Measurements from ENCODE around the gene STEAP3.

The STEAP3 gene

GRCh38 chr2:119223521-119224390, at the start of gene STEAP3:
Gene STEAP3 (plus strand): TSS chr2:119223834. CDS start chr2:119231013, 7,179 bp downstream.
- peak; percentile 85 for DNase-seq (ENCODE audit: low spot score)

- DNase-seq (ENCODE audit: low spot score): peak; percentile 46
These were observed 49.2 kb upstream of the STEAP3 start for GRCh38 chr2:119174216-119174992.

- no peak for DNase-seq (ENCODE audit: low spot score)
These were observed 48.7 kb upstream of the STEAP3 start for GRCh38 chr2:119174993-119175347.

- no peak for DNase-seq (ENCODE audit: low spot score)
These were observed 48.1 kb upstream of the STEAP3 start for GRCh38 chr2:119175517-119175916.

- no peak for DNase-seq (ENCODE audit: low spot score)
These were observed 46.3 kb upstream of the STEAP3 start for GRCh38 chr2:119177171-119177837.

- no peak for DNase-seq (ENCODE audit: low spot score)
These were observed 45.8 kb upstream of the STEAP3 start for GRCh38 chr2:119177838-119178190.

GRCh38 chr2:119178776-119179175, 44.9 kb upstream of the STEAP3 start:
- no peak for DNase-seq (ENCODE audit: low spot score)

- peak; percentile 32 for DNase-seq (ENCODE audit: low spot score)
These were observed 44.4 kb upstream of the STEAP3 start for GRCh38 chr2:119179202-119179601.

- no peak for DNase-seq (ENCODE audit: low spot score)
These were observed 43.6 kb upstream of the STEAP3 start for GRCh38 chr2:119179991-119180390.

GRCh38 chr2:119180892-119181291, 42.7 kb upstream of the STEAP3 start:
- DNase-seq (ENCODE audit: low spot score): no peak

- DNase-seq (ENCODE audit: low spot score): no peak
These were observed 42.2 kb upstream of the STEAP3 start for GRCh38 chr2:119181391-119181790.

- no peak for DNase-seq (ENCODE audit: low spot score)
These were observed 41.7 kb upstream of the STEAP3 start for GRCh38 chr2:119181791-119182445.

- no peak for DNase-seq (ENCODE audit: low spot score)
These were observed 39.1 kb upstream of the STEAP3 start for GRCh38 chr2:119184512-119184911.

GRCh38 chr2:119190321-119191111, 33.1 kb upstream of the STEAP3 start:
- no peak for DNase-seq (ENCODE audit: low spot score)

GRCh38 chr2:119192893-119193292, 30.7 kb upstream of the STEAP3 start:
- DNase-seq (ENCODE audit: low spot score): no peak

- no peak for DNase-seq (ENCODE audit: low spot score)
These were observed 28.6 kb upstream of the STEAP3 start for GRCh38 chr2:119195001-119195400.

- no peak for DNase-seq (ENCODE audit: low spot score)
These were observed 27.7 kb upstream of the STEAP3 start for GRCh38 chr2:119195887-119196286.

GRCh38 chr2:119196301-119197125, 27.1 kb upstream of the STEAP3 start:
- peak; percentile 23 for DNase-seq (ENCODE audit: low spot score)

GRCh38 chr2:119197126-119197405, 26.6 kb upstream of the STEAP3 start:
- DNase-seq (ENCODE audit: low spot score): no peak

- no peak for DNase-seq (ENCODE audit: low spot score)
These were observed 25.9 kb upstream of the STEAP3 start for GRCh38 chr2:119197529-119198239.
